Measurements from ENCODE around the gene TRPV4.
A peak's percentile ranks its signal among the peaks of the same experiment; 100 is the strongest.

TRPV4 gene

GRCh38 chr12:109741970-109742703 lies 91.1 kb downstream of the TRPV4 start:
- Histone ChIP-seq H3K4me3 (no peak overlapping the region), H3K4me1 (no peaks in the 10 kb centered on the region), H3K9me3 (no peaks in the 10 kb centered on the region), H3K27me3 (ENCODE audit: low read depth) (no peaks in the 10 kb centered on the region), H3K36me3 (replicated peaks) (no peaks in the 10 kb centered on the region)
- no peak for DNase-seq (ENCODE audit: low spot score in 2 of 2)
- in situ Hi-C loops (cut with MboI; ENCODE audit: low sequenced_read_pairs): no loop called here

GRCh38 chr12:109741286-109741969 lies 91.8 kb downstream of the TRPV4 start:
- Histone ChIP-seq H3K4me1 (no peaks in the 10 kb centered on the region), H3K27me3 (ENCODE audit: low read depth) (no peaks in the 10 kb centered on the region), H3K36me3 (replicated peaks) (no peaks in the 10 kb centered on the region), H3K9me3 (no peaks in the 10 kb centered on the region), H3K4me3 (no peak overlapping the region)
- no peak for DNase-seq (ENCODE audit: low spot score in 2 of 2)
- in situ Hi-C loops (cut with MboI; ENCODE audit: low sequenced_read_pairs): no loop called here

- Histone ChIP-seq H3K4me1 (no peaks in the 10 kb centered on the region), H3K4me3 (no peak overlapping the region), H3K27me3 (ENCODE audit: low read depth) (no peaks in the 10 kb centered on the region), H3K9me3 (no peaks in the 10 kb centered on the region), H3K36me3 (replicated peaks) (no peaks in the 10 kb centered on the region)
- in situ Hi-C loops (cut with MboI; ENCODE audit: low sequenced_read_pairs): no loop called here
- peak in 1 of 2 experiments; percentile 4 for DNase-seq (ENCODE audit: low spot score in 2 of 2)
Measured at GRCh38 chr12:109740694-109741245, 92.4 kb downstream of the TRPV4 start.

- in situ Hi-C loops (cut with MboI; ENCODE audit: low sequenced_read_pairs): no loop called here
- Histone ChIP-seq H3K9me3 (no peaks in the 10 kb centered on the region), H3K4me3 (no peak overlapping the region), H3K27me3 (ENCODE audit: low read depth) (no peaks in the 10 kb centered on the region), H3K36me3 (replicated peaks) (no peaks in the 10 kb centered on the region), H3K4me1 (no peaks in the 10 kb centered on the region)
- peak; percentile 21 to 59 for DNase-seq (ENCODE audit: low spot score in 2 of 2)
Measured at GRCh38 chr12:109739747-109740693, 93.2 kb downstream of the TRPV4 start.

- no peaks in the 10 kb centered on the region for H3K9me3 ChIP-seq
- H3K27me3 ChIP-seq (ENCODE audit: low read depth): no peaks in the 10 kb centered on the region
- H3K4me1 ChIP-seq: no peaks in the 10 kb centered on the region
- DNase-seq (ENCODE audit: low spot score in 2 of 2): peak in 1 of 2 experiments; percentile 3
- no peak overlapping the region for H3K4me3 ChIP-seq
- in situ Hi-C loops (cut with MboI; ENCODE audit: low sequenced_read_pairs): no loop called here
- no peaks in the 10 kb centered on the region for H3K36me3 ChIP-seq (replicated peaks)
Measured at GRCh38 chr12:109738878-109739665, 94.1 kb downstream of the TRPV4 start.

GRCh38 chr12:109738209-109738608 lies 95.0 kb downstream of the TRPV4 start:
- H3K36me3 ChIP-seq (replicated peaks): no peaks in the 10 kb centered on the region
- no peaks in the 10 kb centered on the region for H3K27me3 ChIP-seq (ENCODE audit: low read depth)
- no peaks in the 10 kb centered on the region for H3K4me1 ChIP-seq
- peak in 1 of 2 experiments; percentile 5 for DNase-seq (ENCODE audit: low spot score in 2 of 2)
- no peaks in the 10 kb centered on the region for H3K9me3 ChIP-seq
- in situ Hi-C loops (cut with MboI; ENCODE audit: low sequenced_read_pairs): no loop called here
- H3K4me3 ChIP-seq: no peak overlapping the region

- no peaks in the 10 kb centered on the region for H3K27me3 ChIP-seq (ENCODE audit: low read depth)
- no peaks in the 10 kb centered on the region for H3K4me1 ChIP-seq
- peak in 1 of 2 experiments; percentile 5 for DNase-seq (ENCODE audit: low spot score in 2 of 2)
- no peaks in the 10 kb centered on the region for H3K36me3 ChIP-seq (replicated peaks)
- no peaks in the 10 kb centered on the region for H3K9me3 ChIP-seq
- in situ Hi-C loops (cut with MboI; ENCODE audit: low sequenced_read_pairs): no loop called here
- H3K4me3 ChIP-seq: no peak overlapping the region
Measured at GRCh38 chr12:109737631-109738030, 95.6 kb downstream of the TRPV4 start.

GRCh38 chr12:109737126-109737525 lies 96.1 kb downstream of the TRPV4 start:
- Histone ChIP-seq H3K9me3 (no peaks in the 10 kb centered on the region), H3K4me1 (no peaks in the 10 kb centered on the region), H3K36me3 (replicated peaks) (no peaks in the 10 kb centered on the region), H3K4me3 (no peak overlapping the region), H3K27me3 (ENCODE audit: low read depth) (no peaks in the 10 kb centered on the region)
- peak in 1 of 2 experiments; percentile 3 for DNase-seq (ENCODE audit: low spot score in 2 of 2)
- in situ Hi-C loops (cut with MboI; ENCODE audit: low sequenced_read_pairs): no loop called here

GRCh38 chr12:109736552-109737108 lies 96.6 kb downstream of the TRPV4 start:
- Histone ChIP-seq H3K9me3 (no peaks in the 10 kb centered on the region), H3K36me3 (replicated peaks) (no peaks in the 10 kb centered on the region), H3K27me3 (ENCODE audit: low read depth) (no peaks in the 10 kb centered on the region), H3K4me3 (no peak overlapping the region), H3K4me1 (no peaks in the 10 kb centered on the region)
- in situ Hi-C loops (cut with MboI; ENCODE audit: low sequenced_read_pairs): no loop called here
- DNase-seq (ENCODE audit: low spot score in 2 of 2): peak; percentile 34 to 81

- in situ Hi-C loops (cut with MboI; ENCODE audit: low sequenced_read_pairs): no loop called here
- Histone ChIP-seq H3K4me3 (no peak overlapping the region), H3K36me3 (replicated peaks) (no peaks in the 10 kb centered on the region), H3K27me3 (ENCODE audit: low read depth) (no peaks in the 10 kb centered on the region), H3K9me3 (no peaks in the 10 kb centered on the region), H3K4me1 (no peaks in the 10 kb centered on the region)
- DNase-seq (ENCODE audit: low spot score in 2 of 2): peak in 1 of 2 experiments; percentile 5
Measured at GRCh38 chr12:109735825-109736551, 97.2 kb downstream of the TRPV4 start.

GRCh38 chr12:109735051-109735521 lies 98.1 kb downstream of the TRPV4 start:
- Histone ChIP-seq H3K9me3 (no peaks in the 10 kb centered on the region), H3K4me1 (no peaks in the 10 kb centered on the region), H3K27me3 (ENCODE audit: low read depth) (no peaks in the 10 kb centered on the region), H3K4me3 (no peak overlapping the region), H3K36me3 (replicated peaks) (no peaks in the 10 kb centered on the region)
- in situ Hi-C loops (cut with MboI; ENCODE audit: low sequenced_read_pairs): no loop called here
- peak in 1 of 2 experiments; percentile 4 for DNase-seq (ENCODE audit: low spot score in 2 of 2)

Measured in HAP-1 (cell line).